ENCODE measurements around the gene NECTIN2. TPM values are rescaled to one million over a fixed set of nuclear protein-coding genes. Genes with fewer than 3 reads are reported as not detected.

Gene NECTIN2
- total and polyA plus RNA-seq, 8 donors: 1.8 to 160 (median 73.8) TPM

GRCh38 chr19:44807652-44808462 lies 38.2 kb upstream of the NECTIN2 start:
- Histone ChIP-seq H3K4me1 (peaks cover 24 to 44% (median 33%) of the 10 kb centered on the region in 4 donors), H3K9me3 (peaks cover 0 to 4% (median 0%) of the 10 kb centered on the region in 4 donors), H3K36me3 (peaks cover 0 to 5% (median 3%) of the 10 kb centered on the region in 4 donors), H3K4me3 (peak overlapping the region in 2 of 4 donors; percentile 55 to 66), H3K27me3 (peaks cover 0 to 10% (median 0%) of the 10 kb centered on the region in 3 donors), H3K27ac (peak overlapping the region; percentile 50 to 84 (median 81))
- 10 to 22% (median 13%) methylated on average over 14 of the region's 14 CpGs for WGBS, 5 donors
- intact Hi-C loops (cut with DNase I; ENCODE audit: low total_unique reads): no loop called here
- DNase-seq: peak; percentile 59 to 76
- TF ChIP-seq POLR2A (IDR thresholded peaks at IDR 0.05) (no peak), CTCF (IDR thresholded peaks at IDR 0.05) (peak in 2 of 7 experiments; percentile 29 to 39), POLR2AphosphoS5 (IDR thresholded peaks at IDR 0.05) (peak in 1 of 3 donors; percentile 68)

GRCh38 chr19:44808463-44809371 lies 37.4 kb upstream of the NECTIN2 start, which contains the start of gene BCAM:
Gene BCAM (plus strand): TSS chr19:44809103. CDS start chr19:44809125, 22 bp downstream.
- H3K36me3 ChIP-seq: peaks cover 0 to 13% (median 10%) of the 10 kb centered on the region in 4 donors
- WGBS, 5 donors: 1 to 3% (median 2%) methylated on average over 22 to 59 of the region's 59 CpGs
- peak within 1 kb of the TSS; percentile 73 to 84 (median 81) for H3K27ac ChIP-seq
- intact Hi-C loops (cut with DNase I; ENCODE audit: low total_unique reads): no loop called here
- TF ChIP-seq CTCF (IDR thresholded peaks at IDR 0.05) (no peak), POLR2AphosphoS5 (IDR thresholded peaks at IDR 0.05) (peak in 2 of 3 donors; percentile 6 to 38), POLR2A (IDR thresholded peaks at IDR 0.05) (no peak), EP300 (IDR thresholded peaks at IDR 0.05) (no peak)
- H3K4me1 ChIP-seq: peaks cover 24 to 44% (median 33%) of the 10 kb centered on the region in 4 donors
- H3K27me3 ChIP-seq: peaks cover 0 to 10% (median 0%) of the 10 kb centered on the region in 3 donors
- peak within 1 kb of the TSS; percentile 55 to 66 (median 57) for H3K4me3 ChIP-seq
- peak; percentile 82 to 91 for DNase-seq
- peaks cover 0 to 3% (median 0%) of the 10 kb centered on the region in 4 donors for H3K9me3 ChIP-seq

GRCh38 chr19:44809577-44810233 lies 36.4 kb upstream of the NECTIN2 start:
- no peaks in the 10 kb centered on the region for H3K9me3 ChIP-seq
- H3K36me3 ChIP-seq: peaks cover 0 to 23% (median 18%) of the 10 kb centered on the region in 4 donors
- peak in 1 of 2 donors; percentile 33 for DNase-seq
- H3K27ac ChIP-seq: peak overlapping the region in 4 of 5 donors; percentile 73 to 84 (median 82)
- intact Hi-C loops (cut with DNase I; ENCODE audit: low total_unique reads): no loop called here
- TF ChIP-seq POLR2A (IDR thresholded peaks at IDR 0.05) (no peak), POLR2AphosphoS5 (IDR thresholded peaks at IDR 0.05) (no peak), EP300 (IDR thresholded peaks at IDR 0.05) (no peak), CTCF (IDR thresholded peaks at IDR 0.05) (no peak)
- WGBS, 5 donors: 27 to 44% (median 30%) methylated on average over 6 to 7 of the region's 7 CpGs
- H3K4me1 ChIP-seq: peaks cover 24 to 44% (median 33%) of the 10 kb centered on the region in 4 donors
- peak overlapping the region; percentile 55 to 66 (median 57) for H3K4me3 ChIP-seq
- H3K27me3 ChIP-seq: peaks cover 0 to 10% (median 0%) of the 10 kb centered on the region in 3 donors

Measured in stomach (tissue), 9 donors.